PC-3 (cell line): Measurements from ENCODE around the gene SLC38A3. TPM values are rescaled to one million over a fixed set of nuclear protein-coding genes. Genes with fewer than 3 reads are reported as not detected.
A peak's percentile ranks its signal among the peaks of the same experiment; 100 is the strongest.

Experiments
- ATAC-seq: fragments of 200-7000 bp; cut with Tn5 transposase; 2 replicates; pipeline ENCODE4 v1.9.1; 2020; ENCODE audit warnings: mild to moderate bottlenecking, moderate library complexity
- BruUV-seq: library from RNA; stranded (reverse); fragments of 400-500 nt; replicated peaks from 2 replicates; lab custom pipeline; 2021; lab: Mats Ljungman, UMichigan
- CTCF ChIA-PET: fragments of 300-600 bp; sonication (Branson Sonifier 250); formaldehyde crosslinking; loops from one replicate; lab custom pipeline; 2022; ENCODE audit warnings: antibody characterized with exemption; lab: Charles Lee
- POLR2A ChIA-PET: fragments of 300-600 bp; sonication (Branson Sonifier 250); formaldehyde crosslinking; loops from one replicate; lab custom pipeline; 2022; ENCODE audit warnings: antibody characterized with exemption; ENCODE audit not compliant: unreplicated experiment; lab: Charles Lee
- DNase-seq: peaks from one replicate; pipeline ENCODE4 v3.0.0-alpha.2; 2015
- H2AFZ ChIP-seq: fragments of 300-600 bp; sonication (generic); 2 replicates; pipeline ENCODE4 v1.6.0; 2016; ENCODE audit warnings: antibody characterized with exemption, low read length
- H3F3A ChIP-seq: fragments of 300-600 bp; sonication (generic); one replicate; pipeline ENCODE4 v1.6.0; 2017; ENCODE audit warnings: antibody characterized with exemption, low read length, control low read depth, mild to moderate bottlenecking; ENCODE audit not compliant: unreplicated experiment
- H3K27ac ChIP-seq: fragments of 300-600 bp; sonication (generic); 2 replicates; pipeline ENCODE4 v1.5.1; 2016; ENCODE audit warnings: mild to moderate bottlenecking, low read length
- H3K27me3 ChIP-seq: fragments of 300-600 bp; sonication (generic); 2 replicates; pipeline ENCODE4 v1.6.1; 2016; ENCODE audit warnings: low read length, mixed read lengths
- H3K36me3 ChIP-seq: fragments of 300-600 bp; sonication (generic); 2 replicates; pipeline ENCODE4 v1.6.1; 2016; ENCODE audit warnings: low read depth, mixed run types, low read length, mixed read lengths
- H3K4me1 ChIP-seq: fragments of 300-600 bp; sonication (generic); 2 replicates; pipeline ENCODE4 v1.5.1; 2016; ENCODE audit warnings: low read length; ENCODE audit not compliant: insufficient read depth
- H3K4me2 ChIP-seq: fragments of 300-600 bp; sonication (generic); 2 replicates; pipeline ENCODE4 v1.6.0; 2016; ENCODE audit warnings: low read length
- H3K4me3 ChIP-seq: fragments of 300-600 bp; sonication (generic); 2 replicates; pipeline ENCODE4 v1.5.1; 2016; ENCODE audit warnings: mild to moderate bottlenecking, low read length, mixed read lengths
- H3K79me2 ChIP-seq: fragments of 300-600 bp; sonication (generic); 2 replicates; pipeline ENCODE4 v1.6.1; 2017; ENCODE audit warnings: low read length, mixed read lengths
- H3K9ac ChIP-seq: fragments of 300-600 bp; sonication (generic); 2 replicates; pipeline ENCODE4 v1.6.0; 2016; ENCODE audit warnings: mild to moderate bottlenecking, low read length
- H3K9me2 ChIP-seq: fragments of 300-600 bp; sonication (generic); replicated peaks from 2 replicates; pipeline ENCODE4 v1.6.1; 2016; ENCODE audit warnings: mixed run types, low read length, mixed read lengths
- H3K9me3 ChIP-seq: fragments of 300-600 bp; sonication (generic); 2 replicates; pipeline ENCODE4 v1.6.1; 2016; ENCODE audit warnings: low read length, mixed read lengths
- H4K20me1 ChIP-seq: fragments of 300-600 bp; sonication (generic); 2 replicates; pipeline ENCODE4 v1.6.1; 2016; ENCODE audit warnings: low read length, mixed read lengths
- EZH2 ChIP-seq: fragments of 300-600 bp; sonication (generic); IDR thresholded peaks from one replicate; pipeline ENCODE4 v1.6.1; 2017; ENCODE audit warnings: antibody characterized with exemption, mild to moderate bottlenecking, low read length; ENCODE audit not compliant: unreplicated experiment
- EZH2phosphoT487 ChIP-seq: fragments of 300-600 bp; sonication (generic); IDR thresholded peaks from 2 replicates; pipeline ENCODE4 v1.6.1; 2018; ENCODE audit warnings: mild to moderate bottlenecking, antibody characterized with exemption, low read length, borderline replicate concordance
- intact Hi-C: fragments of 100-400 bp; cut with micrococcal nuclease; formaldehyde crosslinking; loops from 2 replicates; pipeline ENCODE4 v1.9.0; 2023
- total RNA-seq: library from RNA; depleted of rRNA; stranded (reverse); fragments of >200 nt; gene quantifications from 2 replicates; pipeline ENCODE4 v1.2.3, GENCODE V29; 2014
- TF ChIP-seq, protein P1 (sequence below): fragments of 300-600 bp; sonication (generic); conservative IDR thresholded peaks from 2 replicates; pipeline ENCODE4 v1.5.1; 2017; ENCODE audit warnings: antibody characterized with exemption, low read depth, mild to moderate bottlenecking, low read length

SLC38A3 gene
- total RNA-seq, 1 experiment from 2014 or later = 3.3 TPM

- ChIA-PET CTCF (no interaction called here), POLR2A (interaction anchor here (0.6 kb wide), 2 partner anchors 157 to 304 kb away, joined by 6 to 28 read pairs; no protein-coding TSS in a partner anchor)
- TF ChIP-seq EZH2phosphoT487 = no peak
- no peak for TF ChIP-seq EZH2
- TF ChIP-seq, protein P1, sequence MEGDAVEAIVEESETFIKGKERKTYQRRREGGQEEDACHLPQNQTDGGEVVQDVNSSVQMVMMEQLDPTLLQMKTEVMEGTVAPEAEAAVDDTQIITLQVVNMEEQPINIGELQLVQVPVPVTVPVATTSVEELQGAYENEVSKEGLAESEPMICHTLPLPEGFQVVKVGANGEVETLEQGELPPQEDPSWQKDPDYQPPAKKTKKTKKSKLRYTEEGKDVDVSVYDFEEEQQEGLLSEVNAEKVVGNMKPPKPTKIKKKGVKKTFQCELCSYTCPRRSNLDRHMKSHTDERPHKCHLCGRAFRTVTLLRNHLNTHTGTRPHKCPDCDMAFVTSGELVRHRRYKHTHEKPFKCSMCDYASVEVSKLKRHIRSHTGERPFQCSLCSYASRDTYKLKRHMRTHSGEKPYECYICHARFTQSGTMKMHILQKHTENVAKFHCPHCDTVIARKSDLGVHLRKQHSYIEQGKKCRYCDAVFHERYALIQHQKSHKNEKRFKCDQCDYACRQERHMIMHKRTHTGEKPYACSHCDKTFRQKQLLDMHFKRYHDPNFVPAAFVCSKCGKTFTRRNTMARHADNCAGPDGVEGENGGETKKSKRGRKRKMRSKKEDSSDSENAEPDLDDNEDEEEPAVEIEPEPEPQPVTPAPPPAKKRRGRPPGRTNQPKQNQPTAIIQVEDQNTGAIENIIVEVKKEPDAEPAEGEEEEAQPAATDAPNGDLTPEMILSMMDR = no peak
- H3K4me3 ChIP-seq = no peak overlapping the region
- H4K20me1 ChIP-seq = no peaks in the 10 kb centered on the region
- no peaks in the 10 kb centered on the region for H3K27me3 ChIP-seq
- no peak overlapping the region for H3K27ac ChIP-seq
- H3K9me3 ChIP-seq = no peaks in the 10 kb centered on the region
- H3K9ac ChIP-seq = no peak overlapping the region
- no peak overlapping the region for H3K4me2 ChIP-seq
- H3F3A ChIP-seq = no peaks in the 10 kb centered on the region
- ATAC-seq (no peak), DNase-seq (no peak)
- intact Hi-C loops = no loop called here
- no peaks in the 10 kb centered on the region for H3K79me2 ChIP-seq
- H3K36me3 ChIP-seq = 0 out of 2 replicates have a peak, but pooled peaks cover 5% of the 10 kb centered on the region
- H3K9me2 ChIP-seq = no peaks in the 10 kb centered on the region
- peaks cover 6% of the 10 kb centered on the region; the same call in 1 of the 2 replicates for H3K4me1 ChIP-seq
- no peak overlapping the region for H2AFZ ChIP-seq
- TSS peak; percentile 20 for BruUV-seq
These were observed 22.5 kb upstream of the SLC38A3 start for GRCh38 chr3:50182533-50183099.

DNA sequence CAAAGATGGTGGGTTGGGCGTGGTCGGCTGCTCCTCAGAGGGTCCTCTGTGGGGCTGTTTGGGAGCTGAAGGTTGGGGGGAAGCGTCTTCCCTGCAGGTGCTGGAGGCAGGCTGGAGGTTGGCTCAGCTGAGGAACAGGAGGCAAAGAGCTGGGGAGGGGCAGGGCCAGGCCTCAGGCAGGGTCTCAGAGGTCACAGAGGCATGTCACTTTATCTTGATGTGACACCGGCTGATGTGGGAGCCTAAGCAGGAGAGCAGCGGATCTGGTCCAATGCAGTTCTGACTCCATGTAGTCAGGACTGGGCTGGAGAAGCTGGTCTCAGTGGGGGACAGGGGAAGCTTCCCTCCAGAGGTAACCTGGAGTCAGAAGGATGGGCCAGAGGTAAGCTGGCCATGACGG is 21.3 kb upstream of the SLC38A3 start:
- Histone ChIP-seq H3K4me2 (no peak overlapping the region), H2AFZ (no peak overlapping the region), H3K27ac (no peak overlapping the region), H3K79me2 (no peaks in the 10 kb centered on the region), H3K9ac (no peak overlapping the region), H3K27me3 (no peaks in the 10 kb centered on the region), H3K9me2 (no peaks in the 10 kb centered on the region), H3K36me3 (0 out of 2 replicates have a peak, but pooled peaks cover 5% of the 10 kb centered on the region), H3K9me3 (no peaks in the 10 kb centered on the region), H3K4me1 (peaks cover 6% of the 10 kb centered on the region; the same call in 1 of the 2 replicates), H3F3A (no peaks in the 10 kb centered on the region), H3K4me3 (no peak overlapping the region), H4K20me1 (no peaks in the 10 kb centered on the region)
- no peak for TF ChIP-seq EZH2
- TF ChIP-seq EZH2phosphoT487 = no peak
- TF ChIP-seq, protein P1 = no peak
- intact Hi-C loops = no loop called here
- no TSS peak for BruUV-seq
- ATAC-seq = no peak
- CTCF ChIA-PET = no interaction called here
- POLR2A ChIA-PET = no interaction called here
- DNase-seq = no peak

DNA sequence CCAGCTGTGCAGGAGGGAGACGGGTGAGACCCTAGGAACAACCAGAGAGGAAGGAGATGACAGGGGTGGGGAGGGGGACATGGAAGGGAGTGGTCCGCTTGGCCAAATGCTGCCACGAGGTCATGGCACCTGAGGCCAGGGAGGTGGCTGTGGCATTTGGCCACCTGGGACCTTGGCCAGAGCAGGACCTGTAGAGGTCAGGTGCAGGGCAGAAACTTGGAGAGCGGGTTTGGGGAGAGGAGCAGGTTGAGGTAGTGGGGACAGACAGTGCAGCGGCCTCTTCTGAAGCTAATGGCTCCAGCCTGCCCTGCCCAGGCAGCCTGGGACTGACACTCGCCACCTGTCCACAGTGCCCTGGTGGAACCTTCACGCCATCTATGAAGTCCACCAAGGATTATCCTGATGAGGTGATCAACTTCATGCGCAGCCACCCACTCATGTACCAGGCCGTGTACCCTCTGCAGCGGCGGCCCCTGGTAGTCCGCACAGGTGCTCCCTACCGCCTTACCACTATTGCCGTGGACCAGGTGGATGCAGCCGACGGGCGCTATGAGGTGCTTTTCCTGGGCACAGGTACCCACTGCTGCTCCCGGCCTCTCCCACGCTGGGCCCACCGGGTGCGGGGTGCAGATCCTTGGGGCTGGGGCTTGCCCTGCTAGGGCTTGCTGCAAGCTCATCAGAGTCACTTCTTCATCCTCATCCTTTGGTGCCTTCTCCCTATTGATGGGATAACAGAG is 20.7 kb upstream of the SLC38A3 start:
- H3K36me3 ChIP-seq = 0 out of 2 replicates have a peak, but pooled peaks cover 5% of the 10 kb centered on the region
- H2AFZ ChIP-seq = no peak overlapping the region
- no peaks in the 10 kb centered on the region for H4K20me1 ChIP-seq
- no peak overlapping the region for H3K4me3 ChIP-seq
- H3K27ac ChIP-seq = no peak overlapping the region
- DNase-seq = no peak
- no peaks in the 10 kb centered on the region for H3K9me3 ChIP-seq
- H3K9me2 ChIP-seq = no peaks in the 10 kb centered on the region
- intact Hi-C loops = no loop called here
- peak; percentile 12 for ATAC-seq
- ChIA-PET CTCF (no interaction called here), POLR2A (no interaction called here)
- no peak overlapping the region for H3K4me2 ChIP-seq
- no peaks in the 10 kb centered on the region for H3F3A ChIP-seq
- no peak overlapping the region for H3K9ac ChIP-seq
- H3K27me3 ChIP-seq = no peaks in the 10 kb centered on the region
- BruUV-seq = no TSS peak
- TF ChIP-seq EZH2 (no peak), EZH2phosphoT487 (no peak)
- TF ChIP-seq, protein P1 = no peak
- no peaks in the 10 kb centered on the region for H3K79me2 ChIP-seq
- H3K4me1 ChIP-seq = peaks cover 6% of the 10 kb centered on the region; the same call in 1 of the 2 replicates
